H1 (cell line): ENCODE data around the gene SEC14L6. TPM values are rescaled to one million over a fixed set of nuclear protein-coding genes. Genes with fewer than 3 reads are reported as not detected.

Source experiments
- CHD7 ChIP-seq: fragments of 300-600 bp; sonication (generic); IDR thresholded peaks from 2 replicates; pipeline ENCODE4 v1.7.1; 2012; ENCODE audit warnings: low read length, moderate library complexity, mild to moderate bottlenecking, inconsistent platforms; ENCODE audit not compliant: insufficient replicate concordance
- CREB1 ChIP-seq: IDR thresholded peaks from 2 replicates; pipeline ENCODE4 v1.6.1; 2012; ENCODE audit warnings: inconsistent platforms
- EGR1 ChIP-seq: IDR thresholded peaks from 2 replicates; pipeline ENCODE4 v1.6.1; 2011; ENCODE audit warnings: low read depth, low read length, borderline replicate concordance
- GABPA ChIP-seq: IDR thresholded peaks from 2 replicates; pipeline ENCODE4 v1.6.1; 2011; ENCODE audit warnings: mild to moderate bottlenecking, low read length, moderate library complexity, borderline replicate concordance; ENCODE audit not compliant: insufficient read depth
- JUN ChIP-seq: IDR thresholded peaks from 2 replicates; pipeline ENCODE4 v1.6.1; 2011; ENCODE audit warnings: low read depth, mild to moderate bottlenecking, improper control_type of control experiment, low read length
- NRF1 ChIP-seq: IDR thresholded peaks from 2 replicates; pipeline ENCODE4 v1.6.1; 2011; ENCODE audit warnings: mild to moderate bottlenecking, low read depth, low read length, improper control_type of control experiment
- polyA plus RNA-seq, 7 experiments: library from polyadenylated mRNA; depleted of rRNA in 3 of 7; stranded (reverse) in 5 of 7; unstranded in 2 of 7; fragments of >200 nt in 5 of 7; fragments of 200-250 nt in 2 of 7; gene quantifications; 1 replicate in 5 of 7; 2 replicates in 1 of 7; 4 replicates in 1 of 7; pipeline versions ENCODE4 v1.2.1 to v1.2.3, GENCODE V29; 2011 to 2013; ENCODE audit warnings: missing spikeins in 2 of 7, mixed read lengths in 2 of 7
- total RNA-seq: library from RNA; stranded (reverse); fragmentation: NEBNext Ultra II Directional; extraction: Animal tissue kit (Norgen Biotek cat#: 25700); gene quantifications from 2 replicates; pipeline ENCODE4 v1.2.1, GENCODE V29; 2021

SEC14L6 gene
- total and polyA plus RNA-seq, 2 of the 8 experiments (the other 6 are each of a cell fraction or from before 2014, with no cell fraction given): 0.63 to 2.1 TPM

GRCh38 chr22:30546616-30547015, at the start of gene SEC14L6 (continued):
- no peak for TF ChIP-seq CHD7
- TF ChIP-seq JUN: no peak
- TF ChIP-seq EGR1: no peak
- no peak for TF ChIP-seq NRF1
- no peak for TF ChIP-seq GABPA
- TF ChIP-seq CREB1: no peak
